Fibroblast of skin of back (primary cell): ENCODE data around the gene ATXN10.
"Not testable (repeated sequence)": the region's sequence is repeated elsewhere in the genome, so short reads cannot be mapped to it uniquely, and the experiment has no call there.

ENCODE experiments used
- DNase-seq: peaks from one replicate; pipeline ENCODE4 v3.0.0-alpha.2; 2013

The ATXN10 gene

DNA sequence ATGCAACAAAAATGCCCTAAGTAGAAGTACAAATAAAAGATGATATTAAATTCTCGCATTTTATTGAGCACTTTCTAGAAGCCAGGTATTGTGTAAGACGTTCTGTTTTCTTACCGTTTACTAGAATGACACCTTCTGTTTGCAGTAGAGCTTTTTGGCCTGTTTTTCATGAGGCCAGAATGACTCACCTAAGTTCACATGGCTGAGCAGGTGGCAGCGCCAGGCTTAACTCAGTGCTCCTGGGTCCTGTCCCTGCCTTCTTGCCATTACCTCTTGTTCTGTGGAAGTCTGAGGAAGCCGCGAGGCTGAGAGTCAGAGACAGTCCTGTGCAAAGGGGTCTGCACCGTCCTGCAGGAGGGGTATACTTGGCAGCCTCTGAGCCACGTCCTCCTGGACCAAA is 113.8 kb downstream of the ATXN10 start:
- DNase-seq: peak; percentile 12

DNA sequence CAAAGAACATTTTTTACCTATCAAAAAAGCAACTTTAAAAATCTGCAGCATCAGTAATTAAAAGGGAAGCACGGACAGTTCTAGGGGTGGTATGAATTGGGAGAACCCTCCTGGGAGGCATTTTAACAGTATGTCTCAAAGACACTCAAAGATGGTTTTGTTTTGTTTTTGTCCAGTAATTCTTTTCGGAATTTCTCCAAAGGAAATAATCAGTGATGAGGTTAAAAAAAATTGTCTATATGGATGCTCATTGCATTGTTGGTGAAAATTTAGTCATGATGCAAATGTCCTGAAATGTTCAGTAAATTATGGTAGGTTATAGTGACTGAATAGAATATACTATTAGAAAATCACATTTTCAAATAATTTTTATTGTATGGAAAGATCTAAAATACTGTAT is 115.1 kb downstream of the ATXN10 start:
- DNase-seq: peak; percentile 60

GRCh38 chr22:45787759-45788158 is 116.1 kb downstream of the ATXN10 start:
- DNase-seq: no peak

DNA sequence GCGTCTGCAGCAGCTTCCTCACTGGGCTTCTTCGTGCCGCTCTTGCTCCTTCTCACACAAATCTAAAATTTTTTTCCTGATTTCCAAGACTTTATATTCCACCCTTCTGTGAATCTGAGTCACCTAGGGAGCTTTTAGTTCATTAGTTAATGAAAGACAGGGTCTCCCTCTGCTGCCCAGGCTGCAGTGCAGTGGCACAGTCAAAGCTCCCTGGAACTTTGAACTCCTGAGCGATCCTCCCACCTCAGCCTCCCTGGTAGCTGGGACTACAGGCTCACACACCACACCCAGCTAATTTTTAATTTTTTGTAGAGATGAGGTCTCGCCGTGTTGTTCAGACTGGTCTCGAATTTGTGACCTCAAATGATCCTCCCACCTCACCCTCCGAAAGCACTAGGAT is 116.9 kb downstream of the ATXN10 start:
- no peak for DNase-seq

- DNase-seq: no peak
Measured at GRCh38 chr22:45790401-45790800, 118.8 kb downstream of the ATXN10 start.

DNA sequence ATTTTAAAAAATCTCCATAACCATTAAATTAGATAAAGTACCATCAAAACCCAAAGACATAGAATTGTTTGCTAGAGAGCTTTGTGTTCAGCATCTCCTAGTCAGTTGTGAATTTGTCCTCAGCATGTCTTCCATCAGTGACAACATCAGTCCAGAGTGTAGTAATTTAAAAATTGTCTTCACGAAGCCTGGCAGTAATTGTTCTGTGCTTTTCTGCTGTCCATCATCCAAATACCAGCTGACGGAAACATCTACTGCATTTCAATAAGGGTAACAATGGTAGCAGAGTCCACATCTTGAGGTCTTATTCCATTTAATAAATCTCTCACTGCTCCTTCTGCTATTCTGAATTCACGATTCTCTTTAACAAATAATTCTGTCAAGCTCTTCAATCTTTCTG is 121.5 kb downstream of the ATXN10 start:
- DNase-seq: no peak

DNA sequence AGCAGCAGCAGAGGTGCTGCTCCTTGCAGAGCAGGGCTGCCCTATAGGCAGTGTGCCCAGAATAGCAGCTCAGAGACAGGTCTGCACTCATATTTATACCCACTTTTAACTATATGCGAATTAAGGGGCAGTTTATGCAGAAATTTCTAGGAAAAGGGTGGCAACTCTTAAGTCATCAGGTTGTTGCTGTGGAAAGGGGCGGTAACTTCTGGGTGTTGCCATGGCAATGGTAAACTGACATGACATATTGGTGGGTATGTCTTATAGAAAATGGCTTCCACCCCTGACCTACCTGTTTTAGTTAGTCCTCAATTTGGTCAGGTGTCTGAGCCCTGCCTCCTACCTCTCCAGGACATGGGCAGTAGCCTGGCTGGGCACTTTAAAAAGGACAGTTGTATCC is 122.3 kb downstream of the ATXN10 start:
- no peak for DNase-seq

- DNase-seq: not testable (repeated sequence)
Measured at GRCh38 chr22:45796009-45796408, 124.4 kb downstream of the ATXN10 start.

DNA sequence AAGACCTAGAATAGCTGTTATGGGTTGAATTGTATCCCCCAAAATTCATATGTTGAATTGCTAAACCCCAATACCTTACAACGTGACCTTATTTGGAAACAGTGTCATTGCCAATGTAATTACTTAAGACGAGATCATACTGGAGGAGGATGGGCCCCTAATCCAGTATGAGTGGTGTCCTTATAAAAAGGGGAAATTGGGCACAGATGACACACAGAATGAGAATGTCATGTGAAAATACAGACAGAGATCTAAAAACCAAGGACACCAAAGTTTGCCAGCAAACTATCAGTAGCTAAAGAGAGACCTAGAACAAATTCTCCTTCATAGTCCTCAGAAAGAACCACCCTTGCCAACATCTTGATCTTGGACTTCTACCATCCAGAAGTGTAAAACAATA is 127.7 kb downstream of the ATXN10 start:
- peak; percentile 55 for DNase-seq

DNA sequence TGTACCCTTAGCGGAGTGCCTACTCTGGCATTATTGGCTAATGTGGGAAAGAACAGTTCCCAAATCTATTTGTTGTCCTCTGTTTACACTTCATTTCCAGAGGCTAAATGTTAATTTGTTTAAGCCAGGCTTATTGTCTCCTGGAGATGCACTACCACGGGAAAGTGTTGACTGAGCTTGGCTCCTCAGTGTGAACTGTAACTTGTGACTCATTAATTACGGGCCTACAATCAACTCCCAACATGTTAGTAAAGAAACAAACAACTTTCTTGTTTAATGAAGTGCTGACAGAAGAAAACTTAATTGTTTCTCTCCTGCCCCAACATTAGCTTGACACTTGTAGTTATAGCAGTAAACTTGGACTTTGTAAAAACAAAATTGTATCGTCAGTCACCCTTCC is 130.4 kb downstream of the ATXN10 start:
- no peak for DNase-seq

DNA sequence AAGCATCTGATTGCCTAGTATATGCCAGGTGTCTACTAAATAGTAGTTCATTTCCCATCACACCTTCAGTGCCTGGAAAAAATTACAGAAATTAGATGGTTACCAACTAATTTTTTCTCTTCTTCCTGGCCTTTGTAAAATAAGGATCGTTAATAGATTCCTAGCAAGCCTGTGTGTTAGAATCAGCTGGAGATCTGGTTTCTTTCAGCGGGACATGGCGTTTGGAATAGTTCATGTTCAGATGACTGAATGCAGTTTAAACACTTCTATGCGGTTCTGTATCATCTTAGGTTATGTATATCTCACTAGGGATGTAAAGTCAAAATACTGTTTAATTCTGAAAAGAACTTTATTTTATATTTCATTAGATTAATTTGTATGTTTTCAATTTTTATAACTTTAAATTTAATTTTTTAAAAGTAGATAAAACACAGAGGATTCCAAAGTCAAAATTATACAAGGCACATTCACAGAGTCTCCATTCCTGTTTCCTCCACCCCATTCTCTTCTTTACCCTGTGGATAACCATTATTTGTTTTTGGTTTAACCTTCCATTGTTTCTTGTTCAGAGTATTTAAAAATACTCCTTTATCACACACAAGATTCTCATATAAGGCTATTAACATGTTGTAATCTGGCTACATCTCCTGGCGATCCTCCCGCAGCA is 132.8 kb downstream of the ATXN10 start:
- no peak for DNase-seq

DNA sequence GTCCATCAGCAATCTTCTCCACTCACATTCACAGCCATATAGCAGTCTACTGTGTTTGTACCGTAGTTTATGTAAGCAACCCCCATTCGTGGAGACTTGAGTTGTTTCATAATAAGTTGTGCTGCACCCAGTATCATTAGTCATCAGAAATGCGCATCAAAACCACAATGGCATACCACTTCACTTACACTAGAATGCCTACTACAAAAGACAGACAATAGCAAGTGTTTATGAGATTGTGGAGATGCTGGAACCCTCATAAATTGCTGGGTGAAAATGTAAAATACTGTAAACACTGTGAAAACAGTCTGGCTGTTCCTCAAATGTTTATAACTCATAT is 133.3 kb downstream of the ATXN10 start:
- peak; percentile 95 for DNase-seq

DNA sequence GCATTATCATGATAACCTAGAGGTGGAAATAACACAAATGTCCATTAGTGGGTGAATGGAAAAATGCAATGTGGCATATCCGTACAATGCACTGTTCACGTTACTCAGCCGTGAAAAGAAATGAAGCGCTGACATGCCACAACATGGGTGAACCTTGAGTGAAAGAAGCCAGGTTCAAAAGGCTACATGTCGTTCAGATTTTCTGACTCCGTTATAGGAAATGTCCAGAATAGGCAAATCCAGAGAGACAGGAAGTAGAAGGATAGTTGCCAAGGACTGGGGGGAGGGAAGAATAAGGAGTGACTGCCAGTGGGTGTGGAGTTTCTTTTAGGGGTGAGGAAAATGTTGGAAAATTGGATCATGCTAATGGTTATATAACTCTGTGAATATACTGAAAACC is 133.8 kb downstream of the ATXN10 start:
- DNase-seq: no peak

DNA sequence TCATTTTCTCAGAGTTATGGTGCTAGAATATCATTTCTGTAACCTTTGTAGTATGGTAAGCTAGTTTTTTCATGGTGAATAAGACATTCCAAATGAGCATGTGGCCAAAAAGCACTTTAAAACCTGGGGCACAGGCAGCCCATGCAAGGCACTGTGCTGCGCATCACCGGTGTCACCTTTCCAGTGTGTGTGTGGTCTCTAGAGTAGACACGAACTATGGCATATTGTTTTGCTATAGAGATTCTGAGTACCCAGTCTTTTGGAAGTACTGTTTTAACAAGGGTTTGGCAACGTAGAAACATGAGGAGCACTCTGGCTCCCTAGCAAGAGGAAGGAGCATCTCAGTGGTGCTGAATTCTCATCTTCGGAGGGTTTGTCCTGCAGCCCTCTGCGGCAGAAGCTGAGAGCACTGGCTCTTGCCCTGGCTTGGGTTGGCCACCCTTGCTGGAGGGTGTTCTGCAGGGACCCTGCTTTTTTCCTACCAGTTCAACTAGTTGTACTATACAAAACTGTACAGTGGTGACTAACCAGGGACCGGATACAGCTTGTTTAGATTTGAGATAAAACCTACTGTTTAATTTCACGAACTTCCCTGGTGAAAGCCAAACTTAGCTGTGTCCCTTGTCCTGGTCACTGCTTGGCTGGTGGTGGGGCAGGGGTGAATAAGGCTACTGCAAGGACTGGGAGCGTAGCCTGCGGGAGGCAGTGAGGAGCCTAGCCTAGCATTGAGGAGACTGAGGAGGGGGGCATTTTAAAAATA is 135.7 kb downstream of the ATXN10 start:
- DNase-seq: peak; percentile 50

- DNase-seq: no peak
Measured at GRCh38 chr22:45812910-45813309, 141.3 kb downstream of the ATXN10 start.

GRCh38 chr22:45814198-45814597 is 142.6 kb downstream of the ATXN10 start:
- no peak for DNase-seq

DNA sequence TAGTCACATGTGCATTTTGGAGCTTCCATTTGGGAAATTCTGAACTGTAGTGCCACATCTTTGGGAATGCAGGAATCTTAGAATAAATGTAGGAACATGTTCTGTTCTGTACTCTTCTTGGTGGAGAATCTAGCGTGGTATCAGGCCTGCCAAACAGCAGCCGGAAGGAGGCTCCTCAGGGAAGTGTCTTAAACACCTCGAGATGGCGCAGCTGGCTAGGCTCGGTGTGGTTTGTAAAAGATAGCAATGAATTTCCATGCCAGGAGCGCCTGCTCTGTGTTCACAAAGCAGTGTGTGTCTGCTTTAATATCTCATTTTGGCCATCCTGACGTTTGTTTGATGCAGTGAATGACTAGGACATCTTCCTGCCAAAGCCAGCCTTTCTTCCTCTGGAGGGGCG is 145.1 kb downstream of the ATXN10 start:
- no peak for DNase-seq

DNA sequence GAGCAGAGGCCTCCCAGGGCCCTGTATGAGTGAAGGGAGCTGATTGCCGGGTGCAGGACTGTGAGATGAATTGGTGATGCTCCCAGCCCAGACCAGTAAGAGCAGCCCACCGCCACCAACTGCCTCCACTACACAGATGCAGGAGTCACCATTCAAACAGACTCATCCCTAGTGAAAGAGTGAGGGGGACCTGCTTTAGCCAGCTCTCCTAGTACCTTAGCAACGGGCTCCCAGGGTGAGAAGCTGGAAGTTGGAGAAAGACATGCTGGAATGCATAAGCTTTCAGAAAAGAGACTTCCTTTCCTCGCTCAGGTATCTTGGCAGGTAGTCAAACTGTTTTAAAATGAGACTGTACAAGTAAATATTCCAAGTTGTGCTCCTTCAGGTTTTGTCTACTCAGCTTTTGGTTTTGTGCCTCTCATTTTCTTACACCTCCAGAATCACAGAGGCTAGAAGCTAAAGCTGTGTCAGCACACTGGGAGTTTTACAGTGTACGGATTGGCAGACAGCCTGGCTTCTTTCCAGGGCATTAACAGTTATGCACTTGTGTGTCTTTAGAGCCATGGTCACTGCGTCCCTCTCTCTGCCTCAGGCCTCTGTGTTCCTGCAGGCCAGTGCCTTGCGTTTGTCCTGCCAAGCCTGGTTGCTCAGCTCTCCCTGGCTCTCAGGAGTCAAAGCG is 146.2 kb downstream of the ATXN10 start:
- DNase-seq: no peak

GRCh38 chr22:45818424-45819085 is 146.9 kb downstream of the ATXN10 start:
- DNase-seq: no peak

GRCh38 chr22:45819305-45819704 is 147.7 kb downstream of the ATXN10 start:
- DNase-seq: no peak

GRCh38 chr22:45823336-45823735 is 151.7 kb downstream of the ATXN10 start:
- DNase-seq: no peak

DNA sequence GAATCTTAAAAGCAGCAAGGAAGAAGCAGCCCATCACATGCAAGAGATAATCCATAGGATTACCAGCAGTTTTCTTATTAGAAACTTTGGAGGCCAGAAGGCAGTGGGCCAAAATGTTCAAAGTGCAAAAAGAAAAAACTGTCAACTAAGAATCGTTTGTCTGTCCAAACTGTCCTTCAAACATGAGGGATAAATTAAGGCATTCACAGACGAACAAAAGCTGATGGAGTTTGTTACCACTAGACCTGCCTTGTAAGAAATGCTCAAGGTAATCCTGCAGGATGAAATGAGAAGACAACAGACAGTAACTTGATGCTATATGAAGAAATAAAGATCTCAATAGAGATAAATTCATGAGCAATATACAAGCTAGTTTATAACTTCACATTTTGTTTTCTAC is 154.9 kb downstream of the ATXN10 start:
- DNase-seq: no peak

DNA sequence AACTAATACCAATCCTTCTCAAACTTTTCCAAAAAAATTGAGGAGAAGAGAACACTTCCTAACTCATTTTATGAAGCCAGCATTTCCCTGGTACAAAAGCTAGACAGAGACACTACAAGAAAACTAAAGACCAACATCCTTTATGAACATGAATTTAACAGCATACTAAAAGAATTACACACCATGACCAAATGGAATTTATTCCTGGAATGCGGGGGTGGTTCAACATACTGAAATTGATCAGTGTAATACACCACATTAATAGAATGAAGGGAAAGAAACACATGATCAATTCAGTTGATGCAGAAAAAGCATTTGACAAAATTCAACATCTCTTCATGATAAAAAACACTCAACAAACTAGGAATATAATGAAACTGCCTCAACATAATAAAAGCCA is 157.2 kb downstream of the ATXN10 start:
- peak; percentile 46 for DNase-seq
